IgD-negative memory B cell (primary cell): ENCODE measurements around the gene ZNF746. TPM values are rescaled to one million over a fixed set of nuclear protein-coding genes. Genes with fewer than 3 reads are reported as not detected.
A peak's percentile ranks its signal among the peaks of the same experiment; 100 is the strongest.

ENCODE experiments used
- H3K27ac Mint-ChIP-seq, 3 donors: one replicate each; pipeline ENCODE4 v1.8.0; 2020 to 2022; ENCODE audit warnings: mild to moderate bottlenecking in 3 of 3, mixed read lengths in 3 of 3, moderate library complexity in 1 of 3
- H3K27me3 Mint-ChIP-seq: one replicate; pipeline ENCODE4 v1.8.0; 2021; ENCODE audit warnings: mixed read lengths
- H3K36me3 Mint-ChIP-seq: one replicate; pipeline ENCODE4 v1.8.0; 2020; ENCODE audit warnings: mild to moderate bottlenecking, mixed read lengths
- H3K4me1 Mint-ChIP-seq, 3 donors: one replicate each; pipeline ENCODE4 v1.8.0; 2020 to 2022; ENCODE audit warnings: mixed read lengths in 3 of 3, mild to moderate bottlenecking in 1 of 3
- H3K4me3 Mint-ChIP-seq, 4 donors: one replicate each; pipeline ENCODE4 v1.8.0; 2020 to 2022; ENCODE audit warnings: mild to moderate bottlenecking in 4 of 4, mixed read lengths in 4 of 4, moderate library complexity in 3 of 4
- H3K9me3 Mint-ChIP-seq, 3 donors: one replicate each; pipeline ENCODE4 v1.8.0; 2020 to 2021; ENCODE audit warnings: mixed read lengths in 3 of 3, mild to moderate bottlenecking in 1 of 3
- polyA plus RNA-seq: library from polyadenylated mRNA; unstranded; fragments of 300-500 nt; fragmentation: Illumina TruSeq; gene quantifications from one replicate; pipeline ENCODE4 v1.2.3, GENCODE V29; 2021

Gene ZNF746
- polyA plus RNA-seq: 8.5 TPM

- H3K27ac Mint-ChIP-seq: peak within 1 kb of the TSS; percentile 90 to 96 (median 90)
- peak within 1 kb of the TSS; percentile 92 to 99 (median 96) for H3K4me3 Mint-ChIP-seq
- no peaks in the 10 kb centered on the region for H3K9me3 Mint-ChIP-seq
- H3K36me3 Mint-ChIP-seq: no peaks in the 10 kb centered on the region
- peaks cover 17 to 27% (median 22%) of the 10 kb centered on the region in 3 donors for H3K4me1 Mint-ChIP-seq
- no peaks in the 10 kb centered on the region for H3K27me3 Mint-ChIP-seq
Observed at GRCh38 chr7:149497467-149498261, at the start of gene ZNF746. ZNF746 (minus strand) TSS chr7:149497809; CDS start chr7:149497536, 273 bp downstream.

GRCh38 chr7:149547126-149547525 is 49.5 kb upstream of the ZNF746 start:
- peaks cover 0 to under 1% (median 0%) of the 10 kb centered on the region in 3 donors for H3K4me1 Mint-ChIP-seq
- H3K27ac Mint-ChIP-seq: peak overlapping the region in 1 of 3 donors; percentile 73
- H3K9me3 Mint-ChIP-seq: no peaks in the 10 kb centered on the region
- H3K36me3 Mint-ChIP-seq: no peaks in the 10 kb centered on the region
- H3K27me3 Mint-ChIP-seq: no peaks in the 10 kb centered on the region
- no peak overlapping the region for H3K4me3 Mint-ChIP-seq

- no peak overlapping the region for H3K4me3 Mint-ChIP-seq
- H3K27ac Mint-ChIP-seq: peak overlapping the region in 1 of 3 donors; percentile 1
- no peaks in the 10 kb centered on the region for H3K9me3 Mint-ChIP-seq
- H3K36me3 Mint-ChIP-seq: no peaks in the 10 kb centered on the region
- H3K4me1 Mint-ChIP-seq: no peaks in the 10 kb centered on the region
- H3K27me3 Mint-ChIP-seq: no peaks in the 10 kb centered on the region
Observed at GRCh38 chr7:149546331-149546730, 48.7 kb upstream of the ZNF746 start.

- peaks cover 0 to 4% (median 0%) of the 10 kb centered on the region in 3 donors for H3K9me3 Mint-ChIP-seq
- H3K36me3 Mint-ChIP-seq: peaks cover 6% of the 10 kb centered on the region
- no peaks in the 10 kb centered on the region for H3K4me1 Mint-ChIP-seq
- peak overlapping the region in 1 of 3 donors; percentile 20 for H3K27ac Mint-ChIP-seq
- no peak overlapping the region for H3K4me3 Mint-ChIP-seq
- H3K27me3 Mint-ChIP-seq: no peaks in the 10 kb centered on the region
Observed at GRCh38 chr7:149544028-149544427, 46.4 kb upstream of the ZNF746 start.

- Mint-ChIP-seq H3K27ac (no peak overlapping the region), H3K9me3 (peaks cover 3 to 20% (median 16%) of the 10 kb centered on the region in 3 donors)
Observed at GRCh38 chr7:149532654-149533053, 35.0 kb upstream of the ZNF746 start.

GRCh38 chr7:149529136-149529718 is 31.6 kb upstream of the ZNF746 start:
- no peak overlapping the region for H3K4me3 Mint-ChIP-seq
- H3K9me3 Mint-ChIP-seq: peaks cover 7 to 22% (median 20%) of the 10 kb centered on the region in 3 donors
- peaks cover 2% of the 10 kb centered on the region for H3K27me3 Mint-ChIP-seq
- H3K27ac Mint-ChIP-seq: no peak overlapping the region
- no peaks in the 10 kb centered on the region for H3K4me1 Mint-ChIP-seq
- H3K36me3 Mint-ChIP-seq: no peaks in the 10 kb centered on the region

More at GRCh38 chr7:149532654-149533053, 35.0 kb upstream of the ZNF746 start:
- no peaks in the 10 kb centered on the region for H3K36me3 Mint-ChIP-seq
- peaks cover 7 to 14% (median 9%) of the 10 kb centered on the region in 3 donors for H3K4me1 Mint-ChIP-seq
- no peak overlapping the region for H3K4me3 Mint-ChIP-seq
- peaks cover 2% of the 10 kb centered on the region for H3K27me3 Mint-ChIP-seq

- H3K9me3 Mint-ChIP-seq: peaks cover 8 to 22% (median 17%) of the 10 kb centered on the region in 3 donors
- H3K36me3 Mint-ChIP-seq: peaks cover 1% of the 10 kb centered on the region
- H3K4me1 Mint-ChIP-seq: no peaks in the 10 kb centered on the region
Observed at GRCh38 chr7:149527414-149527813, 29.8 kb upstream of the ZNF746 start.

GRCh38 chr7:149525280-149525679 is 27.7 kb upstream of the ZNF746 start:
- Mint-ChIP-seq H3K36me3 (peaks cover 4% of the 10 kb centered on the region), H3K4me1 (no peaks in the 10 kb centered on the region), H3K9me3 (peaks cover 8 to 25% (median 15%) of the 10 kb centered on the region in 3 donors), H3K4me3 (no peak overlapping the region), H3K27me3 (peaks cover 2% of the 10 kb centered on the region), H3K27ac (no peak overlapping the region)

More at GRCh38 chr7:149527414-149527813, 29.8 kb upstream of the ZNF746 start:
- H3K27ac Mint-ChIP-seq: no peak overlapping the region
- H3K4me3 Mint-ChIP-seq: no peak overlapping the region
- peaks cover 2% of the 10 kb centered on the region for H3K27me3 Mint-ChIP-seq

GRCh38 chr7:149524394-149524793 is 26.8 kb upstream of the ZNF746 start:
- Mint-ChIP-seq H3K36me3 (peaks cover 4% of the 10 kb centered on the region), H3K27ac (no peak overlapping the region), H3K4me1 (no peaks in the 10 kb centered on the region), H3K9me3 (peaks cover 8 to 19% (median 9%) of the 10 kb centered on the region in 3 donors), H3K27me3 (peaks cover 2% of the 10 kb centered on the region), H3K4me3 (no peak overlapping the region)

GRCh38 chr7:149510248-149510647 is 12.6 kb upstream of the ZNF746 start:
- H3K36me3 Mint-ChIP-seq: peaks cover 1% of the 10 kb centered on the region
- H3K4me3 Mint-ChIP-seq: no peak overlapping the region
- H3K9me3 Mint-ChIP-seq: peaks cover 13 to 55% (median 38%) of the 10 kb centered on the region in 3 donors
- H3K27ac Mint-ChIP-seq: no peak overlapping the region
- no peaks in the 10 kb centered on the region for H3K4me1 Mint-ChIP-seq
- peaks cover 3% of the 10 kb centered on the region for H3K27me3 Mint-ChIP-seq

GRCh38 chr7:149509774-149510173 is 12.2 kb upstream of the ZNF746 start:
- Mint-ChIP-seq H3K4me3 (no peak overlapping the region), H3K9me3 (peaks cover 13 to 53% (median 38%) of the 10 kb centered on the region in 3 donors), H3K27ac (no peak overlapping the region), H3K4me1 (no peaks in the 10 kb centered on the region), H3K36me3 (peaks cover 1% of the 10 kb centered on the region), H3K27me3 (no peaks in the 10 kb centered on the region)

GRCh38 chr7:149505551-149505950 is 7.9 kb upstream of the ZNF746 start:
- Mint-ChIP-seq H3K9me3 (peaks cover 0 to 19% (median 12%) of the 10 kb centered on the region in 3 donors), H3K36me3 (peaks cover 2% of the 10 kb centered on the region), H3K4me3 (no peak overlapping the region), H3K4me1 (no peaks in the 10 kb centered on the region), H3K27me3 (no peaks in the 10 kb centered on the region), H3K27ac (no peak overlapping the region)

- H3K9me3 Mint-ChIP-seq: peaks cover 0 to 5% (median 5%) of the 10 kb centered on the region in 3 donors
- no peaks in the 10 kb centered on the region for H3K27me3 Mint-ChIP-seq
- H3K36me3 Mint-ChIP-seq: peaks cover 2% of the 10 kb centered on the region
- peaks cover 2 to 8% (median 8%) of the 10 kb centered on the region in 3 donors for H3K4me1 Mint-ChIP-seq
- H3K27ac Mint-ChIP-seq: no peak overlapping the region
- peak overlapping the region in 1 of 4 donors; percentile 17 for H3K4me3 Mint-ChIP-seq
Observed at GRCh38 chr7:149501651-149502050, 4.0 kb upstream of the ZNF746 start.

- peaks cover 8 to 13% (median 13%) of the 10 kb centered on the region in 3 donors for H3K4me1 Mint-ChIP-seq
- no peak overlapping the region for H3K27ac Mint-ChIP-seq
- no peaks in the 10 kb centered on the region for H3K27me3 Mint-ChIP-seq
- H3K9me3 Mint-ChIP-seq: peaks cover 0 to 5% (median 2%) of the 10 kb centered on the region in 3 donors
- H3K36me3 Mint-ChIP-seq: peaks cover 2% of the 10 kb centered on the region
- H3K4me3 Mint-ChIP-seq: peak overlapping the region in 1 of 4 donors; percentile 78
Observed at GRCh38 chr7:149500910-149501309, 3.3 kb upstream of the ZNF746 start.

GRCh38 chr7:149500201-149500600 is 2.6 kb upstream of the ZNF746 start:
- Mint-ChIP-seq H3K27me3 (no peaks in the 10 kb centered on the region), H3K36me3 (peaks cover 2% of the 10 kb centered on the region), H3K4me3 (peak overlapping the region in 2 of 4 donors; percentile 4 to 78), H3K27ac (no peak overlapping the region), H3K4me1 (peaks cover 14 to 20% (median 19%) of the 10 kb centered on the region in 3 donors), H3K9me3 (no peaks in the 10 kb centered on the region)
